ENCODE results near the gene RDH13.

- no peak for TF ChIP-seq NFIC (IDR thresholded peaks at IDR 0.05)
- TF ChIP-seq RAD21 (IDR thresholded peaks at IDR 0.05; ENCODE audit: low read depth) = no peak
Measured at GRCh38 chr19:55080968-55081769, 18.2 kb upstream of the RDH13 start.
